Body of pancreas (tissue), 4 donors: Measurements from ENCODE around the gene CENPL. TPM values are rescaled to one million over a fixed set of nuclear protein-coding genes. Genes with fewer than 3 reads are reported as not detected.

Experiments
- ATAC-seq: fragments of 150-250 bp; one replicate; pipeline ENCODE4 v1.9.1; 2016
- DNase-seq, 4 donors: peaks; one replicate each; pipeline ENCODE4 v3.0.0-alpha.2; 2019
- H3K27ac ChIP-seq, 4 donors: fragments of 200-600 bp; sonication (generic); 1 replicate in 3 of 4; 2 replicates in 1 of 4; pipeline versions ENCODE4 v1.5.1 to v1.6.1; 2016 to 2019; ENCODE audit warnings: mild to moderate bottlenecking in 1 of 4, mixed read lengths in 1 of 4, moderate library complexity in 1 of 4
- H3K27me3 ChIP-seq, 2 donors: fragments of 200-600 bp; sonication (generic); one replicate each; pipeline ENCODE4 v1.6.0; 2016; ENCODE audit warnings: mild to moderate bottlenecking in 1 of 2
- H3K36me3 ChIP-seq, 2 donors: fragments of 200-600 bp; sonication (generic); replicated peaks in 1 of 2; 2 replicates each; pipeline ENCODE4 v1.5.1; 2016; ENCODE audit warnings: low read depth in 2 of 2; ENCODE audit not compliant: insufficient read depth in 1 of 2
- H3K4me1 ChIP-seq: fragments of 200-600 bp; sonication (generic); one replicate; pipeline ENCODE4 v1.6.0; 2016
- H3K4me3 ChIP-seq, 2 donors: fragments of 200-600 bp; sonication (generic); 1 replicate in 1 of 2; 2 replicates in 1 of 2; pipeline ENCODE4 v1.5.1; 2016 to 2019
- H3K9me3 ChIP-seq, 3 donors: fragments of 200-600 bp; sonication (generic); 1 replicate in 2 of 3; 2 replicates in 1 of 3; pipeline ENCODE4 v1.5.1; 2016
- POLR2A ChIP-seq, 3 donors: fragments of 450-650 bp; IDR thresholded peaks; one replicate each; pipeline ENCODE4 v1.6.1; 2016; ENCODE audit warnings: antibody characterized with exemption in 3 of 3, mild to moderate bottlenecking in 2 of 3
- WGBS, 2 donors: methylation state at CpG; one replicate each; pipeline ENCODE4 v1.1.5; 2017; 5-methylcytosine and 5-hydroxymethylcytosine counted together
- intact Hi-C: fragments of 100-400 bp; cut with DNase I; formaldehyde crosslinking; loops from one replicate; pipeline ENCODE4 v1.15.1; 2023
- total RNA-seq, 2 donors: library from RNA; depleted of rRNA; stranded (reverse); fragments of >200 nt; gene quantifications; one replicate each; pipeline ENCODE4 v1.1.0, GENCODE V29; 2016
- TF ChIP-seq, protein P1 (sequence below), 7 experiments: fragments of 450-650 bp in 4 of 7; fragments of 200-600 bp in 3 of 7; sonication (generic) in 3 of 7; IDR thresholded peaks; one replicate each; pipeline ENCODE4 v1.5.1; 2016 to 2019; ENCODE audit warnings: antibody characterized with exemption in 7 of 7

Gene CENPL, protein sequence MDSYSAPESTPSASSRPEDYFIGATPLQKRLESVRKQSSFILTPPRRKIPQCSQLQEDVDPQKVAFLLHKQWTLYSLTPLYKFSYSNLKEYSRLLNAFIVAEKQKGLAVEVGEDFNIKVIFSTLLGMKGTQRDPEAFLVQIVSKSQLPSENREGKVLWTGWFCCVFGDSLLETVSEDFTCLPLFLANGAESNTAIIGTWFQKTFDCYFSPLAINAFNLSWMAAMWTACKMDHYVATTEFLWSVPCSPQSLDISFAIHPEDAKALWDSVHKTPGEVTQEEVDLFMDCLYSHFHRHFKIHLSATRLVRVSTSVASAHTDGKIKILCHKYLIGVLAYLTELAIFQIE
- total RNA-seq: 1 to 10 TPM in 1 of 2 donors, under 1 TPM in 1; 0.99 to 1.0 TPM

DNA sequence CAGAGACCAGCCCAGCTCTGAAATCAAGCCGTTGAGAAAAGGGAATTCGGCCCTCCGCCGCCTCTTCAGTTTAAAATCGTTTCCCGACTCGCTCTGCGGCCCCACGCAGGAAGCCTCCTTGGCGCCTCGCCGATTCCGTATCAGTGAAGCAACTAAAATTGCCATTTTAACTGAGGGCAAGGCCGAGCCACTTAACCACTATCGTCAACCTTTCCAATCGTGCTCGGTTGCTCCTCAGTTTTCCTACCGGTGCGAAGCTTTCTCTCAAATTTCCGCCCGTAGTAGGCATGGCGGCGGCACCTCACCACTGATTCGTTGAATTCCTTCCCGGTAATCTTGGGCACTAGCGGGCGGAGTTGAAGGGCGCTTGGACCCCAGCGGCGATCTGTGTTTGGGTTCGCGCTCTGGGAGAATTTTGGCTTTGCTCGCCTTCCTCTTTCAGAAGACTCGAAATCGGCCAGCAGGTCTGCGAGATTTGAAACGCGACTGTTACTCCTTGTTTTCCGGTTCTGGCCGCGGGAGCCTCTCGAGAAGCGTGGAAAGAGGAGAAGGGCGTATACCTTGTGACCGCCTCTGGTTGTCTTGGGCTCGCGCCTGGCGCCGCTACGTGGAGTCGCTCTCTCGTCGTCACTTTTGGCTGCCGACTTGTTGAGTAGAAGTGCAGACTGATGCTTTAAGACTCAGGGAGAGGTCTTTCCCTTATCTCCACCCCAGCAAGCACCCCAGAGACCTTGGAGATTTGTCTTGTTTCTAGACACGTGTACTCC, at the start of gene CENPL, which contains the start of gene DARS2:
CENPL (minus strand) TSS at position 569 of the 767 bp plus-strand sequence. CDS start 13,584 bp downstream, outside the sequence.
DARS2 (plus strand) TSS at position 359 of the 767 bp plus-strand sequence. CDS start 557 bp downstream, outside the sequence.
- Histone ChIP-seq H3K9me3 (no peaks in the 10 kb centered on the region), H3K27me3 (no peaks in the 10 kb centered on the region), H3K4me1 (peaks cover 15% of the 10 kb centered on the region), H3K4me3 (peak within 1 kb of the TSS; percentile 45 to 58), H3K27ac (peak within 1 kb of the TSS; percentile 77 to 96 (median 90)), H3K36me3 (no peaks in the 10 kb centered on the region)
- DNase-seq: peak; percentile 96 to 98 (median 97)
- TF ChIP-seq, protein P1, sequence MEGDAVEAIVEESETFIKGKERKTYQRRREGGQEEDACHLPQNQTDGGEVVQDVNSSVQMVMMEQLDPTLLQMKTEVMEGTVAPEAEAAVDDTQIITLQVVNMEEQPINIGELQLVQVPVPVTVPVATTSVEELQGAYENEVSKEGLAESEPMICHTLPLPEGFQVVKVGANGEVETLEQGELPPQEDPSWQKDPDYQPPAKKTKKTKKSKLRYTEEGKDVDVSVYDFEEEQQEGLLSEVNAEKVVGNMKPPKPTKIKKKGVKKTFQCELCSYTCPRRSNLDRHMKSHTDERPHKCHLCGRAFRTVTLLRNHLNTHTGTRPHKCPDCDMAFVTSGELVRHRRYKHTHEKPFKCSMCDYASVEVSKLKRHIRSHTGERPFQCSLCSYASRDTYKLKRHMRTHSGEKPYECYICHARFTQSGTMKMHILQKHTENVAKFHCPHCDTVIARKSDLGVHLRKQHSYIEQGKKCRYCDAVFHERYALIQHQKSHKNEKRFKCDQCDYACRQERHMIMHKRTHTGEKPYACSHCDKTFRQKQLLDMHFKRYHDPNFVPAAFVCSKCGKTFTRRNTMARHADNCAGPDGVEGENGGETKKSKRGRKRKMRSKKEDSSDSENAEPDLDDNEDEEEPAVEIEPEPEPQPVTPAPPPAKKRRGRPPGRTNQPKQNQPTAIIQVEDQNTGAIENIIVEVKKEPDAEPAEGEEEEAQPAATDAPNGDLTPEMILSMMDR (IDR thresholded peaks at IDR 0.05): peak in 1 of 7 experiments; percentile 8
- TF ChIP-seq POLR2A (IDR thresholded peaks at IDR 0.05): peak; percentile 30 to 81 (median 75)
- ATAC-seq: peak; percentile 98
- WGBS, 2 donors: 0 to 1% methylated on average over 31 to 55 of the region's 55 CpGs
- intact Hi-C loops: no loop called here

DNA sequence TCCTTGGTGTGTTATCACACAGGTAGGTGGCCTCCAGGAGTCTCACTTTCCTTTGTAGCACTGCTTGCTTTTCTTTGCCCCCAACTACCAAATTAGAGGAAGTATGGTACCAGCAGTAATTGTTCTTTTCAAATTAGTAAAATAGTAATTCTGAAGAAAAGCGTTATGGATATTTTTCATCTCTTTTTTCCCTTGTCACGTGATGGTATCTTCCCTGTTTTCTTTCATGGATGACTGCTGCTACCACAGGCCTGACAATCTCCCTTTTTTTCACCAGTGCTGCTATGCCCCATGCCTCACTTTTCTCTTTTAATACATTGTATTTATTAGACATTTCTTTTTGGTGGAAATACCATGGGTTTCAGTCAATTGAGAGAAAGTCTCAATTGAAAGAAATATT, 46.8 kb upstream of the CENPL start:
- no peak overlapping the region for H3K27ac ChIP-seq
- 86 to 91% methylated on average over 2 of the region's 2 CpGs for WGBS, 2 donors

DNA sequence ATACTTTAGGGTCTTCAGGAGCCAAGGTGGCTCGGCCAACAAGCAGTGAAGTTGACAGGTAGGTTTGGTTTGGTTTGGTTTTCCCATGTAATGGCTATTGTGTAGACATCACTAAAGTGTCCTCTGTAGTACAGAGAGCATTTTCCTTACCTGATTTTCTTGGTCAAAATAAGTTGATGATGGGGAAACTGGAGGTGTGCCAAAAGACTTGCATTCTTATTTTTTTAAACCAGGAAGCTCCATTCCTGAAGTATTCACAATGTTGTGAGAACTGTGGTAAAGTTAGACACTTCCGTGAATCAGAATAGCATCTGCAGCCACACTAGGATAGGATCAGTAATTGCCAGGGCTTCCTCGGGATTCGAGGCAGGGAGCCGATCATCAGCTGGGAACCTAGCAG, 46.4 kb upstream of the CENPL start:
- 82 to 91% methylated on average over 5 of the region's 5 CpGs for WGBS, 2 donors
- TF ChIP-seq, protein P1 (IDR thresholded peaks at IDR 0.05): no peak
- no peak for TF ChIP-seq POLR2A (IDR thresholded peaks at IDR 0.05)
- no peak for ATAC-seq
- H3K4me3 ChIP-seq: no peak overlapping the region
- no peaks in the 10 kb centered on the region for H3K27me3 ChIP-seq
- intact Hi-C loops: no loop called here
- peaks cover 37% of the 10 kb centered on the region for H3K4me1 ChIP-seq
- H3K9me3 ChIP-seq: no peaks in the 10 kb centered on the region
- H3K27ac ChIP-seq: peak overlapping the region in 2 of 4 donors; percentile 96 to 98
- DNase-seq: no peak
- no peaks in the 10 kb centered on the region for H3K36me3 ChIP-seq

More for the DNA sequence above, 46.8 kb upstream of the CENPL start:
- Histone ChIP-seq H3K36me3 (no peaks in the 10 kb centered on the region), H3K4me3 (no peak overlapping the region), H3K27me3 (no peaks in the 10 kb centered on the region), H3K9me3 (no peaks in the 10 kb centered on the region), H3K4me1 (peaks cover 33% of the 10 kb centered on the region)
- intact Hi-C loops: no loop called here
- no peak for TF ChIP-seq POLR2A (IDR thresholded peaks at IDR 0.05)
- TF ChIP-seq, protein P1 (IDR thresholded peaks at IDR 0.05): no peak
- ATAC-seq: no peak
- no peak for DNase-seq

DNA sequence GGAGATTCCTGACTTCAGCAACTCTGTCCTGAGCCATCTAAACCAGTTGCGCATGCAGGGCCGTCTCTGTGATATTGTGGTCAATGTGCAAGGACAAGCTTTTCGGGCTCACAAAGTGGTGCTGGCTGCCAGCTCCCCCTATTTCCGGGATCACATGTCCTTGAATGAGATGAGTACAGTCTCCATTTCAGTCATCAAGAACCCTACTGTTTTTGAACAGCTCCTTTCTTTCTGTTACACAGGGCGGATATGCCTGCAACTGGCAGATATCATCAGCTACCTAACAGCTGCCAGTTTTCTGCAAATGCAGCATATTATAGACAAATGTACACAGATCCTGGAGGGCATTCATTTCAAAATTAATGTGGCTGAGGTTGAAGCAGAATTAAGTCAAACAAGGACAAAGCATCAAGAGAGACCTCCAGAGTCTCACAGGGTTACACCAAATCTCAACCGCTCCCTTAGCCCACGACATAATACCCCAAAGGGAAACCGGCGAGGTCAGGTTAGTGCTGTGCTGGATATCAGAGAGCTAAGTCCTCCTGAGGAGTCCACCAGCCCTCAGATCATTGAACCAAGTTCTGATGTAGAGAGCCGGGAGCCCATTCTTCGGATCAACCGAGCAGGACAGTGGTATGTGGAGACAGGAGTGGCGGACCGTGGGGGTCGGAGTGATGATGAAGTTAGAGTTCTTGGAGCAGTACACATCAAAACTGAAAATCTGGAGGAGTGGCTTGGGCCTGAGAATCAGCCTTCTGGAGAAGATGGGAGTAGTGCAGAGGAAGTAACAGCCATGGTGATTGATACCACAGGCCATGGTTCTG, 45.8 kb upstream of the CENPL start:
- no peak overlapping the region for H3K4me3 ChIP-seq
- DNase-seq: peak; percentile 45 to 74 (median 58)
- peaks cover 43% of the 10 kb centered on the region for H3K4me1 ChIP-seq
- intact Hi-C loops: no loop called here
- no peaks in the 10 kb centered on the region for H3K9me3 ChIP-seq
- H3K27me3 ChIP-seq: no peaks in the 10 kb centered on the region
- 64% methylated on average over 15 of the region's 15 CpGs for WGBS, 2 donors
- no peaks in the 10 kb centered on the region for H3K36me3 ChIP-seq
- TF ChIP-seq, protein P1 (IDR thresholded peaks at IDR 0.05): no peak
- peak in 1 of 3 donors; percentile 35 for TF ChIP-seq POLR2A (IDR thresholded peaks at IDR 0.05)
- peak overlapping the region in 3 of 4 donors; percentile 96 to 98 (median 98) for H3K27ac ChIP-seq
- ATAC-seq: no peak
